Hematopoietic multipotent progenitor cell (in vitro differentiated cells): ENCODE measurements around the gene DACT1. TPM values are rescaled to one million over a fixed set of nuclear protein-coding genes. Genes with fewer than 3 reads are reported as not detected.

Experiments used
- DNase-seq, 3 donors: peaks; one replicate each; pipeline ENCODE4 v3.0.0-alpha.2; 2011 to 2015; ENCODE audit warnings: low read depth in 2 of 3, low spot score in 2 of 3
- total RNA-seq: library from RNA; depleted of rRNA; stranded (reverse); fragments of >200 nt; gene quantifications from one replicate; pipeline ENCODE4 v1.2.3, GENCODE V29; 2012

DACT1 gene
- total RNA-seq, 1 donor = 3.8 TPM

GRCh38 chr14:58663494-58664111, 25.8 kb downstream of the DACT1 start:
- DNase-seq = no peak

GRCh38 chr14:58665773-58666500, 28.2 kb downstream of the DACT1 start:
- no peak for DNase-seq

- no peak for DNase-seq
Observed at GRCh38 chr14:58666737-58667136, 29.0 kb downstream of the DACT1 start.

- no peak for DNase-seq
Observed at GRCh38 chr14:58667900-58668299, 30.1 kb downstream of the DACT1 start.

GRCh38 chr14:58668848-58669480, 31.2 kb downstream of the DACT1 start:
- DNase-seq = no peak

- DNase-seq = no peak
Observed at GRCh38 chr14:58669556-58670200, 31.9 kb downstream of the DACT1 start.

- no peak for DNase-seq
Observed at GRCh38 chr14:58671024-58671423, 33.3 kb downstream of the DACT1 start.

GRCh38 chr14:58671436-58671835, 33.7 kb downstream of the DACT1 start:
- DNase-seq = no peak

- no peak for DNase-seq
Observed at GRCh38 chr14:58673722-58674121, 36.0 kb downstream of the DACT1 start.

- no peak for DNase-seq
Observed at GRCh38 chr14:58677001-58677400, 39.2 kb downstream of the DACT1 start.

GRCh38 chr14:58677517-58677916, 39.8 kb downstream of the DACT1 start:
- no peak for DNase-seq

- DNase-seq = no peak
Observed at GRCh38 chr14:58677996-58678395, 40.2 kb downstream of the DACT1 start.

- DNase-seq = no peak
Observed at GRCh38 chr14:58680698-58681097, 42.9 kb downstream of the DACT1 start.

GRCh38 chr14:58687232-58687795, 49.6 kb downstream of the DACT1 start:
- DNase-seq = no peak

- DNase-seq = no peak
Observed at GRCh38 chr14:58690801-58691516, 53.2 kb downstream of the DACT1 start.

- DNase-seq = no peak
Observed at GRCh38 chr14:58693048-58693447, 55.3 kb downstream of the DACT1 start.

- DNase-seq = no peak
Observed at GRCh38 chr14:58695514-58695913, 57.8 kb downstream of the DACT1 start.

- no peak for DNase-seq
Observed at GRCh38 chr14:58697266-58697929, 59.6 kb downstream of the DACT1 start.
